Nephron (organoid): ENCODE data around the gene SECISBP2.

ENCODE experiments used
- H3K27ac Mint-ChIP-seq, 3 experiments: 2 replicates each; pipeline ENCODE4 v1.8.0; 2020; ENCODE audit warnings: mixed read lengths in 3 of 3, mild to moderate bottlenecking in 2 of 3, moderate library complexity in 1 of 3
- H3K27me3 Mint-ChIP-seq: 2 replicates; pipeline ENCODE4 v1.8.0; 2021; ENCODE audit warnings: low read depth, mild to moderate bottlenecking, moderate library complexity, mixed read lengths
- H3K36me3 Mint-ChIP-seq: 2 replicates; pipeline ENCODE4 v1.8.0; 2020; ENCODE audit warnings: low read depth, mixed read lengths
- H3K4me1 Mint-ChIP-seq: 2 replicates; pipeline ENCODE4 v1.8.0; 2020; ENCODE audit warnings: mixed read lengths
- H3K4me3 Mint-ChIP-seq, 3 experiments: 2 replicates each; pipeline ENCODE4 v1.8.0; 2020; ENCODE audit warnings: mild to moderate bottlenecking in 3 of 3, mixed read lengths in 3 of 3, moderate library complexity in 2 of 3
- H3K9me3 Mint-ChIP-seq: 2 replicates; pipeline ENCODE4 v1.8.0; 2020; ENCODE audit warnings: mixed read lengths
- CTCF ChIP-seq, 3 experiments: fragments of 200-600 bp; sonication (generic); IDR thresholded peaks; one replicate each; pipeline ENCODE4 v1.5.0; 2021; ENCODE audit warnings: antibody characterized with exemption in 3 of 3; ENCODE audit not compliant: unreplicated experiment in 3 of 3

SECISBP2 gene

DNA sequence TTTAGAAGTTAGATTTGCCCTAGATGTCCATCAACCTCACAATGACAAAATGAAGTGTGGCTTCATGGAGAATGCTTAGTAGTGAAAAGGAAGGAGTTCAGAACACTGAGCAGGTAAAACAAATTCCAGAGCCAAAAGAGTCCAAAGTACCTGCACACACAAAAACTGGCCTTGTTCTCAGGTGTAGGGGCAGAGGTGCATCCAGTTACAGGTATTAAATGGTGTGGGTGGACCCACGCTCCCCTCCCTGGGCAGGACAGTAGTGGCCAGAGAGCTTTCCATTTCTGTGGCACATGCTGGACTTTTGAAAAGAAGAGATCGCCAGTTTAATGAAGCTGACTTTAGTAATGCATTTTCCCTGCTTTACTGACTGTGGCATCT, 47.2 kb downstream of the SECISBP2 start:
- Mint-ChIP-seq H3K36me3 (peaks cover 14% of the 10 kb centered on the region), H3K4me3 (no peak overlapping the region), H3K9me3 (no peaks in the 10 kb centered on the region), H3K4me1 (no peaks in the 10 kb centered on the region), H3K27ac (no peak overlapping the region), H3K27me3 (no peaks in the 10 kb centered on the region)
- TF ChIP-seq CTCF (IDR thresholded peaks at IDR 0.05; ENCODE audit: unreplicated experiment in 3 of 3), result no peak

DNA sequence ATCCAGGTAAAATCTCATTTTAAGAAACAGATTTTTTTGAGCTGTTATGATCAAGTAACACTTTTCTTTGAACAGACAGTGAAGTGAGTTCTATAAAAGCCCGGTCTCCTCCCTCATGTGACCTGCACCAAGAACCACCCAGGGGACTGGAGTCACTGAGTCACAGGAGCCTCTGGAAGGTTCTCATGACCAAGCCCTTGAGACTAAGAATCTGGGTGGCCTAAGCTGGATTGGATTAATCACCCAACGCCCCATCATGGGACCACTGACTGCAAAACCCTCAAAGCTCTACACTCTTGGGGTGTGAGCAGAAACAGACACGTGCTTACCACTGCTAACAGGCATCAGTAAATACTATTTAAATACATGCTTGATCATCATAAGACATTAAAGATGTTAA, 48.4 kb downstream of the SECISBP2 start:
- no peak for TF ChIP-seq CTCF (IDR thresholded peaks at IDR 0.05; ENCODE audit: unreplicated experiment in 3 of 3)
- Mint-ChIP-seq H3K27ac (no peak overlapping the region), H3K27me3 (no peaks in the 10 kb centered on the region)

DNA sequence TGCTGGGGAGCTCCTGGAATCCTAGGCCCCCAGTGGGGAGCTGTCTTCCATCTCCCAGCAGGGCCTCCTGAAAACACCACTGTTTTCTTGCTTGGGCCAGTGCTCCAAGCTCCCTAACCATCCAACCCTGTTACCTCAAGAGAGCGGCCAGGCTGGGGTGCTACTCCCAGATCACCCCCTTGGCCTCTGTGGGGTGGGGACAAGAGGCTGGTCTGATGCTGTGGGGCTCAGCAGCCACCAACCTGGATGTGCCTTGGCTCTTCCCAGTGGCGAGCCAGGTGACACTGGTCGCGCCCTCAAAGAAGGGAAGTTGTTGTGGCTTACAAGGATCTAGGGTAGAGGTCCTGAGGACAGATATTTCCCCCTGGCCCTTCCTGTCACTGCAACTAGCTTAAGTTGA, 49.0 kb downstream of the SECISBP2 start:
- Mint-ChIP-seq H3K9me3 (no peaks in the 10 kb centered on the region), H3K4me3 (no peak overlapping the region), H3K36me3 (no peaks in the 10 kb centered on the region), H3K27me3 (no peaks in the 10 kb centered on the region), H3K4me1 (no peaks in the 10 kb centered on the region), H3K27ac (no peak overlapping the region)
- no peak for TF ChIP-seq CTCF (IDR thresholded peaks at IDR 0.05; ENCODE audit: unreplicated experiment in 3 of 3)

More for the DNA sequence above, 48.4 kb downstream of the SECISBP2 start:
- Mint-ChIP-seq H3K36me3 (peaks cover 2% of the 10 kb centered on the region), H3K9me3 (no peaks in the 10 kb centered on the region), H3K4me3 (no peak overlapping the region), H3K4me1 (no peaks in the 10 kb centered on the region)

DNA sequence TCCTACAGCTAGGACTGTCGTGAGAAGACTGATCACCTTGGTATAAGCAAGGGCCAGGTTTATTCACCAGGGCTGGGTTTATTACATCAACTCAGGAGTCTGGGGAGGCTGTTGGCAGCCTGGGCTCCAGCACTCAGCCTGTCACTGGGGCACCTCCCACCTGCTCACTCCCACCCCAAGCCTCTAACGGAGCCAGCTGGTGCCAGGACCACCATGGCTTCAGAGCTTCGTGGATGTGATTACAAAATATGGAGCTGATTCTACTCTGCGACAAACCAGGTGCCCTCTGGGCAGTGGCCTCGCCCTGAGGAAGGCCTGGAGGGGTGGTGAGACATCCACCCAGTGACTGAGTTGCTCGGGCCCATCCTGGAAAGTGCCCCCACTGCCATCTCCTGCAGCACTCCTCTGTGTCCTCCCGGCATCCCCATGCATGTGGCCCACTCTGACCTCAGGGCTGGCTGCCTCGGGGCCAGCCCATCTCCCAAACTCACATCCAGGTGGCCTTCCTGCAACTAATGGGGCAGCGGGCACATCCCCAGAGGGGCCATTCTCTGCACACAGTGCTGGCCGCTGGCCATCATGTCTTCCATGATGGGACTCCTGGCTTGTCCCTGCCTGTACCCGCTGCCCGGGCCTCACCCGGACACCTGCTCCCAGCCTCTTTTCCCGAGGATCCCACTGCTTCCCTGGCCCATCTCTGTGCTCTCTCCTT, 49.6 kb downstream of the SECISBP2 start:
- H3K4me3 Mint-ChIP-seq, result no peak overlapping the region
- H3K4me1 Mint-ChIP-seq, result no peaks in the 10 kb centered on the region
- H3K27me3 Mint-ChIP-seq, result no peaks in the 10 kb centered on the region
- H3K27ac Mint-ChIP-seq, result no peak overlapping the region
- no peaks in the 10 kb centered on the region for H3K36me3 Mint-ChIP-seq
- no peaks in the 10 kb centered on the region for H3K9me3 Mint-ChIP-seq
- TF ChIP-seq CTCF (IDR thresholded peaks at IDR 0.05; ENCODE audit: unreplicated experiment in 3 of 3), result no peak

DNA sequence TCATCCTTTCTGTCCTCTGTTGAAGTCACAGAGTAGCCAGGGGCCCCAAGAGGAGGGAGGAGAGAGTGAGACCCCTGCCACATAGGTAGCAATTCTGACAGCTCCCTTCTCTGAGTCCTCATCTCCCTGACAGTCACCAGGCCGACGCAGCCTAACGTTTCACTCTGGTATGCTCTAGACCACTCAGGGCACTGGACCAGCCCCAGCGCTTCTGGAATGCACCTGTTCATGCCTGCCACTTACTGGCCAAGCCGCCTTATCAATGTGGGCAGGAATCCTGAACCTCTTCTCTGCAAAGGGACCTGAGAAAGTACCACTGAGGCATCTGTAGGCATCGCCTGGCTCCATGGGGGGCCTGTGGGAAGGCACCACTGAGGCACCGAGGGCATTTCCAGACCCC, 50.2 kb downstream of the SECISBP2 start:
- H3K4me1 Mint-ChIP-seq, result no peaks in the 10 kb centered on the region
- H3K36me3 Mint-ChIP-seq, result no peaks in the 10 kb centered on the region

More for the DNA sequence above, 50.2 kb downstream of the SECISBP2 start:
- no peak overlapping the region for H3K4me3 Mint-ChIP-seq
- no peaks in the 10 kb centered on the region for H3K27me3 Mint-ChIP-seq
- TF ChIP-seq CTCF (IDR thresholded peaks at IDR 0.05; ENCODE audit: unreplicated experiment in 3 of 3), result no peak
- no peak overlapping the region for H3K27ac Mint-ChIP-seq
- H3K9me3 Mint-ChIP-seq, result no peaks in the 10 kb centered on the region
